TTC549 (cell line): ENCODE data around the gene LRRFIP1.

Experiments used
- FAIRE-seq: peaks from 2 replicates; lab custom pipeline; 2012; peaks lifted over from hg19 to GRCh38; lab: Jason Lieb, UNC

LRRFIP1 gene

GRCh38 chr2:237702441-237703391 is 75.3 kb downstream of the LRRFIP1 start:
- FAIRE-seq: no peak

GRCh38 chr2:237704501-237705434 is 77.4 kb downstream of the LRRFIP1 start:
- FAIRE-seq: no peak

- FAIRE-seq: no peak
These were observed 78.9 kb downstream of the LRRFIP1 start for GRCh38 chr2:237706257-237706656.

- FAIRE-seq: no peak
These were observed 80.6 kb downstream of the LRRFIP1 start for GRCh38 chr2:237708065-237708398.

GRCh38 chr2:237708491-237708890 is 81.1 kb downstream of the LRRFIP1 start:
- FAIRE-seq: no peak

GRCh38 chr2:237708961-237709360 is 81.6 kb downstream of the LRRFIP1 start:
- FAIRE-seq: no peak

GRCh38 chr2:237711458-237712150 is 84.2 kb downstream of the LRRFIP1 start:
- no peak for FAIRE-seq

- no peak for FAIRE-seq
These were observed 85.3 kb downstream of the LRRFIP1 start for GRCh38 chr2:237712477-237713377.

- FAIRE-seq: no peak
These were observed 87.5 kb downstream of the LRRFIP1 start for GRCh38 chr2:237714690-237715458.

GRCh38 chr2:237715459-237715947 is 88.1 kb downstream of the LRRFIP1 start:
- no peak for FAIRE-seq

- FAIRE-seq: no peak
These were observed 88.6 kb downstream of the LRRFIP1 start for GRCh38 chr2:237716011-237716410.

- FAIRE-seq: no peak
These were observed 90.2 kb downstream of the LRRFIP1 start for GRCh38 chr2:237717366-237718276.

- FAIRE-seq: no peak
These were observed 90.9 kb downstream of the LRRFIP1 start for GRCh38 chr2:237718277-237718634.

GRCh38 chr2:237720444-237720843 is 93.1 kb downstream of the LRRFIP1 start:
- no peak for FAIRE-seq

- no peak for FAIRE-seq
These were observed 93.6 kb downstream of the LRRFIP1 start for GRCh38 chr2:237720957-237721356.

GRCh38 chr2:237721458-237721857 is 94.1 kb downstream of the LRRFIP1 start:
- no peak for FAIRE-seq

- FAIRE-seq: no peak
These were observed 95.2 kb downstream of the LRRFIP1 start for GRCh38 chr2:237722616-237723015.

- no peak for FAIRE-seq
These were observed 95.6 kb downstream of the LRRFIP1 start for GRCh38 chr2:237723023-237723422.

- no peak for FAIRE-seq
These were observed 96.2 kb downstream of the LRRFIP1 start for GRCh38 chr2:237723602-237724001.
